ENCODE measurements around the gene SPECC1.
"Not testable (repeated sequence)": the region's sequence is repeated elsewhere in the genome, so short reads cannot be mapped to it uniquely, and the experiment has no call there.

SPECC1 gene

DNA sequence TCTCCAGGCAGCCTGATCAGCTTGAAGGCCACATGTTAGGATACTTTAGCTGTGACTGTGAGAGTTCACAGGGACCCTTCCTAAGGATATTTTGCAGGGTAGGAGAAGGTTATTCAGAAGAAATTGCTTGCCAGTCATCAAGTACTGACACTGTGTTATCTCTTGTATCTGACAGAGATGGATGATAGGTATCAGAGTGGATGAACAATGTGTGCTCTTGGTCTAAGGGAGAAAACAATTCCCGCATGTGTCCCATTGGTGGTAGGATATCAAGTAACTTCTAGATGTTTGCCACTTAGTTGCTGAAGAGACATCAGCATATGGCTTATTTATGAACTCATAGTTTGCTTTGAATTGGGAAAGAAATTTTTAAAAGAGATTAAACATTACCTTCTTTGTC lies 219.3 kb downstream of the SPECC1 start:
- DNase-seq (ENCODE audit: low read depth): no peak
- TF ChIP-seq, protein P1, sequence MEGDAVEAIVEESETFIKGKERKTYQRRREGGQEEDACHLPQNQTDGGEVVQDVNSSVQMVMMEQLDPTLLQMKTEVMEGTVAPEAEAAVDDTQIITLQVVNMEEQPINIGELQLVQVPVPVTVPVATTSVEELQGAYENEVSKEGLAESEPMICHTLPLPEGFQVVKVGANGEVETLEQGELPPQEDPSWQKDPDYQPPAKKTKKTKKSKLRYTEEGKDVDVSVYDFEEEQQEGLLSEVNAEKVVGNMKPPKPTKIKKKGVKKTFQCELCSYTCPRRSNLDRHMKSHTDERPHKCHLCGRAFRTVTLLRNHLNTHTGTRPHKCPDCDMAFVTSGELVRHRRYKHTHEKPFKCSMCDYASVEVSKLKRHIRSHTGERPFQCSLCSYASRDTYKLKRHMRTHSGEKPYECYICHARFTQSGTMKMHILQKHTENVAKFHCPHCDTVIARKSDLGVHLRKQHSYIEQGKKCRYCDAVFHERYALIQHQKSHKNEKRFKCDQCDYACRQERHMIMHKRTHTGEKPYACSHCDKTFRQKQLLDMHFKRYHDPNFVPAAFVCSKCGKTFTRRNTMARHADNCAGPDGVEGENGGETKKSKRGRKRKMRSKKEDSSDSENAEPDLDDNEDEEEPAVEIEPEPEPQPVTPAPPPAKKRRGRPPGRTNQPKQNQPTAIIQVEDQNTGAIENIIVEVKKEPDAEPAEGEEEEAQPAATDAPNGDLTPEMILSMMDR (IDR thresholded peaks at IDR 0.05; ENCODE audit: insufficient read depth, low read depth, low read length, missing control alignments): no peak
- no peak overlapping the region for H3K4me3 ChIP-seq (ENCODE audit: low read length)

DNA sequence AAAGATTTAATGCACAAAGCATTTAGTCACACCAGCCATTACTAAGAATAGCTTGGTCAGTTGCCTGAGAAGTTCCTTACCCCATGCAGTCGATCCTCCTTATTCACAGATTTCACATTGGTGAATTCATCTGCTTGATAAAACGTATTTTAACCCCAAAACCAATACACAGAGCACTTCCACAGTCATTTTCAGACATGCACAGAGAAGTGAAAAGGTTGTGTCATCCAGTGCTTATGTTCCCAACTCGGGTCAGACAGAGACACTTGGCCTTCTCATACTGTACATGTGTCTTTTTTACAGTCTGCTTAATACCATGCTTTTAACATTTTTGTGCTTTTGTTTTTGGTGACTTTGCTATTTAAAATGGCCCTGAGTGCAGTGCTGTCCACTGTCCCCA lies 219.7 kb downstream of the SPECC1 start:
- H3K4me3 ChIP-seq (ENCODE audit: low read length): no peak overlapping the region
- TF ChIP-seq, protein P1 (IDR thresholded peaks at IDR 0.05; ENCODE audit: insufficient read depth, low read depth, low read length, missing control alignments): no peak
- no peak for DNase-seq (ENCODE audit: low read depth)

DNA sequence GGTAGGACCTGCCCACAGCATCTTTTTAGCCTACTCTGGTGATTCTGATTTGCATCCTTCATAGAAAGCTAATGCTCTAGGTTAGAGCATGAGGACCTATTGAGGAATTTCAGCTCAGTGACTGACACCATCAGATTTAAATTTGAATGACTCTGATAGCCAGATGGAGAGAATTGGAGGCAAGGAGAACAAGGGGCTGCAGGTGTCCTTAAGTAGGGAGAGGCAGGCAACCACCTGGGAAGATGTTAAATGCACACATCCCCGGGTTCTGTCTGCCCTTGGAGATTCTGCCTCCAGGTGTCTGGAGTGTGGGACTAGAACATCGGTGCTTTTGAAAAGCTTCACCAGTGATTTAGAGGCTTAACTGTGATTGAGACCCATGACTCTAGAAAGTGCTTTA lies 221.8 kb downstream of the SPECC1 start:
- no peak for DNase-seq (ENCODE audit: low read depth)
- TF ChIP-seq, protein P1 (IDR thresholded peaks at IDR 0.05; ENCODE audit: insufficient read depth, low read depth, low read length, missing control alignments): no peak
- H3K4me3 ChIP-seq (ENCODE audit: low read length): no peak overlapping the region

DNA sequence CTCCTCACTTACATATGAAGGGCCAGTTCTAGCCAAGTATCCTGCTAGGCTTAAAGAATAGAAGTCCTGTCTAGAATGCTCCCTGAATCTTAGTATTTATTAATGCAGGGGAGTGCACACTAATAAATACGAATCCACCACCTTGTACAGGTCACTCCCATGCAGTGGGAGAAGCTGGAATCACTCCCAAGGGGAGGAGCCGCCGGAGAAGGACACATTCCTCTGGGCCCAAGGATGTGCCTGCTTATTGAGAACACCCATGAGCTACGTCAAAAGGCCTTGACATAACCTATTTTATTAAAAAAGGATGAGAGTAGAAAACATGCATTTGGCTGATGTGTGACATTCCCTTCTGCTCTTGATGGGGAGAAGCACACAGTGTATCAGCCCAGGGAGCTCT lies 223.5 kb downstream of the SPECC1 start:
- DNase-seq (ENCODE audit: low read depth): no peak
- no peak overlapping the region for H3K4me3 ChIP-seq (ENCODE audit: low read length)
- TF ChIP-seq, protein P1 (IDR thresholded peaks at IDR 0.05; ENCODE audit: insufficient read depth, low read depth, low read length, missing control alignments): no peak

DNA sequence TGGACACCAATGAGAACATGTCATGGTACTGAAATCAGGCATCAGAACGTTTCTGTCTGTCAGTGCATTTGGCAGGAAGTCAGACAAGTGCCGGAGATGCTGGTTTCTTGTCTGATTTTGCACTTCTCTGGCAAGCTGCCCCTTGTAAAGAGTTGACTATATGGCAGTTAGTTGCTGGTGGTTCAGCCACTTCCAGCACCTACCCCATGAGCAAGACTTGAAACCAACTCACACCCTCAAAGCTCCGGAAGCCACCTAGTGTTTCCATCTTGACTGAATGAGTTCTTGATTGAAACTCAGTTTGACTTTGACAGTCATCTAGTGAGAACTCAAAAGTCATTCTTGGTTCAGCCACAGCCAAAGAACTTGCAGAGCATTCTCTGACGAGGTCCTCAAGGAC lies 225.1 kb downstream of the SPECC1 start:
- no peak overlapping the region for H3K4me3 ChIP-seq (ENCODE audit: low read length)
- no peak for DNase-seq (ENCODE audit: low read depth)
- TF ChIP-seq, protein P1 (IDR thresholded peaks at IDR 0.05; ENCODE audit: insufficient read depth, low read depth, low read length, missing control alignments): no peak

DNA sequence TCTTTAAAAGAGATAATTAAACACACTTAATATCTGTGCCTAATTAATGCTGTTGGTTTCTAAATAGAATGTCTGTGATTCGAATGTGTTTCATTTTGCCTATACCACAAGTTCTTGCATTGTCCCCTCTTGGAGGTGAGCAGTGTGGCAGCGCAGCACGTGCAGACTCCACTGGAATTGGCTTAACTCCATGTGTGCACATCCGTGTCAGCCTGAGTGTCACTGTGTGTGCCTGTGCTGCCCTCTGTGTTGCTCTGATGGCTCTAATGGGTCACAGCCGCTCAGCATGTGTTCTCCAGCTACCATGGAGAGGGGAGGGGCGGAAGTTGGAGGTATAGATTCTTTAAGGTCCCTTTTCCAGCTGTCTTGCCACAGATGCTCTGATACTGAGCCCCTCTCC lies 226.6 kb downstream of the SPECC1 start:
- TF ChIP-seq, protein P1 (IDR thresholded peaks at IDR 0.05; ENCODE audit: insufficient read depth, low read depth, low read length, missing control alignments): no peak
- DNase-seq (ENCODE audit: low read depth): no peak
- no peak overlapping the region for H3K4me3 ChIP-seq (ENCODE audit: low read length)

DNA sequence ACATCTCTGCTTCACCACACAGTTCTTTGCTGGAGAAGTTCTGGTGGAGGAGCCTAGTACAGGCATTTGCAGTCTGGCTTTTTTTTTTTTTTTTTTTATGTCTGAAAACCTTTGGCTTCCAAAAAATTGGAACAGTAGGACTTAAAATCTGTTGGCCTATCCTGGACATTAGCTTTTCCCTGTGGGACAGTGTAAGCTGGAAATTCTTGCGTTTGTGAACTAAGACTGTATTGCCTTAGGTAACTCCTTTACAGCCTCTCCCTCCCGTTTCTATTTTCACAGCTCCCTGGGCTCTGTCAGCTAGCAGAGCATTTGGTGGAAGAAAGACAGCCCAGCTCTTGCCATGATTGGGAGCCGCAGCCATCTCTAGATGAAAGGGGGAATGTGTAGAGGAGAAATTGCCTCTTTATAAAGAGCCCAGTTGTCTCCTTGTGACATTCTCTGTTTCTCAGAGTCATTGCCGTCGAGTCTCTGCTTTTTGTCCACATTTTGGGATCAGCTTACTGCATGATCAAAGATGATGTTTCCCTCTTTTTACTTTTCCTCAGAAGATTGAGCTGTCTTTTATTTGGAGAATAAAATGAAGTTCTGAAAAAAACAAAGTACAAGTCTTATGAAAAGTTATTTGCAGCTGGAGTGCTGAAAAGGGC lies 227.5 kb downstream of the SPECC1 start:
- TF ChIP-seq, protein P1 (IDR thresholded peaks at IDR 0.05; ENCODE audit: insufficient read depth, low read depth, low read length, missing control alignments): no peak
- H3K4me3 ChIP-seq (ENCODE audit: low read length): no peak overlapping the region
- DNase-seq (ENCODE audit: low read depth): no peak

DNA sequence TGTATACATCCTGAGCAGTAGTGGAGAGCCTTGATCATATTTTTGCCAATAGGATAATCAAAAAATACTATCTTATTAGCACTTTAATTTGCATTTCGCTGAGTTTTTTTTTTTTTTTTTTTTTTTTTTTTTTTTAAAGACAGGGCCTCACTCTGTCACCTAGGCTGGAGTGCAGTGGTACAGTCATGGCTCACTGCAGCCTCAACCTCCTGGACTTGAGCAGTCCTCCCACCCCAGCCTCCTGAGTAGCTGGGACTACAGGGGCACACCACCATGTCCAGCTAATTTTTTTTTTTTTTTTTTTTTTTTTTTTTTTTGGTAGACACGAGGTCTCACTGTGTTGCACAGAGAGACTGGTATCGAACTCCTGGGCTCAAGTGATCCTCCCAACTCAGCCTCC lies 230.6 kb downstream of the SPECC1 start:
- not testable (repeated sequence) for DNase-seq (ENCODE audit: low read depth); H3K4me3 ChIP-seq (ENCODE audit: low read length)

Data from epithelial cell of esophagus (primary cell).